NCI-H460 (cell line): ENCODE results near the gene NCKAP5L. TPM values are rescaled to one million over a fixed set of nuclear protein-coding genes. Genes with fewer than 3 reads are reported as not detected.
"Not testable (repeated sequence)": the region's sequence is repeated elsewhere in the genome, so short reads cannot be mapped to it uniquely, and the experiment has no call there.

ENCODE experiments used
- DNase-seq: peaks from one replicate; pipeline ENCODE4 v3.0.0-alpha.2; 2016; ENCODE audit warnings: low read depth; ENCODE audit errors: extremely low read depth
- total RNA-seq: library from RNA; depleted of rRNA; stranded (reverse); fragments of >200 nt; shearing (Covaris generic); gene quantifications from 2 replicates; pipeline ENCODE4 v1.2.3, GENCODE V29; 2014

NCKAP5L gene
- total RNA-seq, 1 experiment from 2014 or later: 7.5 TPM

DNA sequence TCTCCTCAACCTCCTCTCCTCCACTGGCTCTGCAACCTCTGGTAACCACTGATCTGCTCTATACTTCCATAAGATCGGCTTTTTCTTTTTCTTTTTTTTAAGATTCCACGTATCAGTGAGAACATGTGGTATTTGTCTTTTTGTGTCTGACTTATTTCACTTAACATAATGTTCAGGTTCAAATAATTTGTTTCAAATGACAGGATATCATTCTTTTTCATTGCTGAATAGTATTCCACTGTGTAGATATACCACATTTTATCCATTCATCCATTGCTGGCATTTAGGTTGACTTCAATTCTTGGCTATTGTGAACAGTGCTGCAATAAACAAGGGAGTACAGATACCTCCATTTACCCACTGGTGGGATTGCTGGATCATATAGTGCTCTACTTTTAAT, 40.5 kb downstream of the NCKAP5L start:
- no peak for DNase-seq

GRCh38 chr12:49784756-49785409, 43.3 kb downstream of the NCKAP5L start:
- peak; percentile 16 for DNase-seq

- no peak for DNase-seq
Observed at GRCh38 chr12:49783917-49784676, 44.1 kb downstream of the NCKAP5L start.

DNA sequence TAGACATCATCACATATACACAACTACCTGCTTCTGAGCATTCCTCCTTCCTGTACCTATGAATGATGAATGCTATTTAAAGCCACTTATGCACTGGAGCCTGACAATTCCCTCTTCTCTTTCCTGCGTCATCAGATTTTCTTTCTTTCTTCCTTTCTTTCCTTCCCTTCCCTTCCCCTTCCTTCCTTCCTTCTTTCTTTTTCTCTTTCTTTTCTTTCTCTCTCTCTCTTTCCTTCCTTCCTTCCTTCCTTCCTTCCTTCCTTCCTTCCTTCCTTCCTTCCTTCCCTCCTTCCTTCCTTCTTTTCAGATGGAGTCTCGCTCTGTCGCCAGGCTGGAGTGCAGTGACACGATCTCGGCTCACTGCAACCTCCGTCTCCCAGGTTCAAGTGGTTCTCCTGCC, 47.3 kb downstream of the NCKAP5L start:
- DNase-seq: not testable (repeated sequence)

DNA sequence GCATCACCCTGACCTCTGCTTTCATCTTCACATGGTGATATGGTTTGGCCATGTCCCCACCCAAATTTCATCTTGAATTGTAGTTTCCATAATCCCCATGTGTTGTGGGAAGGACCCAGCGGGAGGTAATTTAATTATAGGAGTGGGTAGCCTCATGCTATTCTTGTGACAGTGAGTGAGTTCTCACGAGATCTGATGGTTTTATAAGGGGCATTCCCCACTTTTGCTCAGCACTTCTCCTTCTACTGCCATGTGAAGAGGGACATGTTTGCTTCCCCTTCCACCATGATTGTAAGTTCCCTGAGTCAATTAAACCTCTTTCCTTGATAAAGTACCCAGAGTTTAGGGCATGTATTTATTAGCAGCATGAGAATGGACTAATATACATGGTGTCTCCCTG, 48.6 kb downstream of the NCKAP5L start:
- DNase-seq: no peak

DNA sequence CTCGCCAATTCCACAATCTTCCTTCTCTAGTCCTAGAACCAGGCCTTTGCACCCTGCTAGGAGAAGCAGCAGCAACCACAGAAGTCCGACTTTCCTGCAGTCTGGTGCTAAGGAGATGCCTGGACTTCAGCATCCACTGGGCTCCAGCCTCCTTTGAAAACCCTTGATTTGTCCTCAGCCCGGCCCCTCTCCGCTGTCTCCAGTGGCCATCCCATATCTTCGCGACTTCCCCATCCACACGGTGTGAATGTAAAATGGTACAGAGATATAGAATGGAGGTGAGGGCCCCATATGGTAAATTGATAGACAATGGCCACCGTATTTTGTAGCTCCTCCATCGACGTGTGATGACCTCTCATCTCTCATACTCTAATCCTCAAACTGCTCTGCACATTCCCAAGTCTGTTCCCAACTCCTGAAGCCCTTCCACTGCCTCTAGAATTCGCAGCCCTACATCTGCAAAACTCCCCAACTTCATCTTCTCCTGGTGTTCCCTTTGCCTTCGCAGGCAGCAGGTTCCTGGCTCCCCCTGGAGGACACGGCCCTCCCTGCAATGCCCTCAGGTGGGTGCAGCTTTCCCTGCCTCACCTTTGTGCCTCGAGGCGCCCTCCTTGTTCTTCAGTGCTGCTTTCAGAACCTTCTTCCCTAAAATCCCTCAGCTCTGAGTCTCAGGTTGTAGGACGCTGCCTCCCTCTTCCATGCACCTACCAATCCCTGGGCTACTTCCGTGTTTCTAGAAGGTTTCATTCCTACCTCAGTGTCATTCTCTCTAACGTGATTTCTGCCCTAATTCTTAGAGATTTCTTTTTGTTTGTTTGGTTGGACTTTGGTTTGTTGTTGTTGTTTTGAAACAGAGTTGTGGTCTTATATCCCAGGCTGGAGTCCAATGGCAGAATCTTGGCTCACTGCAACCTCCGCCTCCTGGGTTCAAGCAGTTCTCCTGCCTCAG, 50.1 kb downstream of the NCKAP5L start:
- peak; percentile 34 for DNase-seq

GRCh38 chr12:49777341-49777740, 50.9 kb downstream of the NCKAP5L start:
- no peak for DNase-seq

DNA sequence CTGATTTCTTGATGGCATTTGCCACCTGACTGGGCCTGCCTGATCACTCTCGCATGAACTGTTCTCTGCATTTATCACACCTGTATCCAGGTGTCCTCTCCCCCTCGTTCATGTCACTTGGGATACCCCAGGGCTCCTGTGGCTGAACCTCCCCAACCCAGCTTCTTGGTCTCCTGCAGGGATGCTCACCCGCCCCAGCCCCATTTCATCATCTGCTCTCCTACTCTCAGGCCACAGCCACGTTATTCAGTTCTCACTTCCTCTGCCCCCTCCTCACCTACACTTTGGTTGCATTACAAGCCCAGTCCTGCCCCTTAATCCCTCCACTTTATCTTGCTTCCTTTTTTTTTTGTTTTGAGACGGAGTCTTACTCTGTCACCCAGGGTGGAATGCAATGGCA, 51.4 kb downstream of the NCKAP5L start:
- no peak for DNase-seq

DNA sequence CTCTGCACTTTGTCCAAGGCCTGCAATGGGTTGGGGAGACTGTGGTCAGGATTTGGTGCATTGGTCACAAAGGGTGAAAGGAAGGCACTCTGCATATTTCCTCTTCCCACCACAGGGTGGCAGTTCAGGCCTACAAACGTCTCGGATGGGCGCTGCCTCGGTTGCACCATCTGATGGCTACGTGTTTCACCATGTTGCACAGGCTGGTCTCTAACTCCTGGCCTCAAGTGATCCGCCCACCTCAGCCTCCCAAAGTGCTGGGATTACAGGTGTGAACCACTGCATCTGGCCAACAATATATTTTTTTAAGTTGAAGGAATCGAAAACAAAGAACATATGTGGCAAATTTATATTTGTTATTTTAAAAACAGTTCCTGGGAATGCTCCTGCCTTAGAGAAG, 51.8 kb downstream of the NCKAP5L start:
- peak; percentile 89 for DNase-seq

DNA sequence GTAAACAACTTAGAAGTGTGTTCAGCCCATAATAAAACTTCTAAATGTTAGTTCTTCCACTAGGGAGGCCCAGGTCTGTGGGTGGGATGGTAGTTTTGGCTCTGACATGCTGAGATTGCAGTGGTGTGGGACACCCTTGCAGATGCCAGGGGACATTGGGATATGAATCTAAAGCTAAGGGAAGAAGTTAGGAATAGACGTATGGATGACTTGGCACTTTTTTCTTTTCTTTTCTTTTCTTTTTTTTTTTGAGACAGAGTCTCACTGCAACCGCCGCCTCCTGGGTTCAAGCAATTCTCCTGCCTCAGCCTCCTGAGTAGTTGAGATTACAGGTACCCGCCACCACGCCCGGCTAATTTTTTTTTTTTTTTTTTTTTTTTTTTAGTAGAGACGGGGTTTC, 55.1 kb downstream of the NCKAP5L start:
- not testable (repeated sequence) for DNase-seq

- no peak for DNase-seq
Observed at GRCh38 chr12:49767333-49767732, 60.9 kb downstream of the NCKAP5L start.

DNA sequence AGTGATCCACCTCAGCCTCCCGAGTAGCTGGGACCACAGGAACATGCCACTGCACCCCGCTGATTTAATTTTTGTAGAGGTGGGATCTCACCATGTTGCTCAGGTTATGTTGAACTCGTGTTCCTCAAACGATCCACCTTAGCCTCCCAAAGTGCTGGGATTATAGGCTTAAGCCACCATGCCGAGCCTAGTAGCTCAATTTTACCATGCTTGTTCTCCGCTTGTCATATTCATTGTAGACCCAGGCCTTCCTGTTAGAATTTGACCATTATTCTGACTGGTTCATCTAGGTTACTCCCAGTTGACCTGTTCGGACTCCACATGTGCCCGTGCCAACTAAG, 62.1 kb downstream of the NCKAP5L start:
- DNase-seq: no peak

DNA sequence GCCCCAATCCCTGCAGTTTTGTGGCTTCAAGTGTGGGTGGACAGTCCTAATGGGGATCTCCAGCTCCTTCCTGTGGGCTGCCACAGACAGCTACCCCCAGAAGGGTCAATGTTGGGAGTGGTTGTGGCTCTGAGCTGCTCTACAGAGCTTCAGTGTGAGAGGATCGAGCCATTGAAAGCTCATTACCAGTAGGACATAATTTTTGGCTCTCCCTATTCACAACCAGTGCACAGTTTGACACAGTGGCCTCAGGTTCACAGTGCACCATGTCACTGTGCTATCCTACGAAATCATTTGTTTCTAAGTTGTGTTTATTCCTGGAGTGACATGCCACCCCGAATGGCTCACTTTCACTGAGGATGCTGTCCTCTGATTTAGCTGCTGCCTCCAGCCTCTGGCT, 64.1 kb downstream of the NCKAP5L start:
- DNase-seq: no peak

GRCh38 chr12:49763006-49763591, 65.1 kb downstream of the NCKAP5L start:
- DNase-seq: peak; percentile 62

GRCh38 chr12:49762468-49762847, 65.8 kb downstream of the NCKAP5L start:
- DNase-seq: no peak

- no peak for DNase-seq
Observed at GRCh38 chr12:49761677-49762467, 66.3 kb downstream of the NCKAP5L start.

DNA sequence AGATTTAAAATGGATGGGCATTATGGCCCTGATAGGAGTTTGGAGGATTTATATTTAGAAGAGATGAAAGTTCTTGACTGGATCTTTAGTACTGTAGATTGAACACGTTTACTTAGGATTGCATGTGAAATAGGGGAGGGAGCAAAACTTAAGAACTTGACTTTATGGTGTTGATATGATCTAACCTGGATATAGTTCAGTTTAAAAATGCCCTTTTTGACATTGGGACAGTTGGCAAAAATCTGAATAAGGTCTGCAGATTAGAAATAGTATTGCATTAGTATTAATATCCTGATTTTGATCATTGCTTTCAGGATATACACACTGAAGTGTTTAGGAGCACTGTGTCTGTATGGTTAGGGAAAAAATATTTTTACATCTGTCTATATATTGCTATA, 77.2 kb downstream of the NCKAP5L start:
- DNase-seq: no peak

GRCh38 chr12:49750027-49750995, 77.9 kb downstream of the NCKAP5L start:
- peak; percentile 85 for DNase-seq

- DNase-seq: no peak
Observed at GRCh38 chr12:49748800-49749199, 79.4 kb downstream of the NCKAP5L start.
